Measurements from ENCODE around the gene EIF4E.
"Not testable (repeated sequence)": the region's sequence is repeated elsewhere in the genome, so short reads cannot be mapped to it uniquely, and the experiment has no call there.

Gene EIF4E

GRCh38 chr4:98833384-98833783 lies 95.5 kb downstream of the EIF4E start:
- H3K9ac ChIP-seq (ENCODE audit: low read length), result no peak overlapping the region
- no peaks in the 10 kb centered on the region for H3K27me3 ChIP-seq (ENCODE audit: insufficient read depth, low read length)
- H3K9me3 ChIP-seq (ENCODE audit: low read length), result no peaks in the 10 kb centered on the region
- no peak overlapping the region for H3K4me2 ChIP-seq (ENCODE audit: low read length)
- no peak overlapping the region for H3K27ac ChIP-seq (ENCODE audit: low read depth, low read length, poor library complexity, severe bottlenecking)
- H3K79me2 ChIP-seq (ENCODE audit: insufficient read depth, low read length), result no peaks in the 10 kb centered on the region
- H3K36me3 ChIP-seq (ENCODE audit: insufficient read depth, low read length), result no peaks in the 10 kb centered on the region
- no peaks in the 10 kb centered on the region for H4K20me1 ChIP-seq (ENCODE audit: insufficient read depth, low read length)
- no peaks in the 10 kb centered on the region for H3K4me1 ChIP-seq (ENCODE audit: insufficient read depth, low read length, severe bottlenecking)
- no peak overlapping the region for H3K4me3 ChIP-seq (ENCODE audit: low read depth, low read length, poor library complexity, severe bottlenecking)
- no peaks in the 10 kb centered on the region for H3F3A ChIP-seq (ENCODE audit: insufficient read depth, low read length)
- no peak overlapping the region for H2AFZ ChIP-seq (ENCODE audit: low read length)
- no peaks in the 10 kb centered on the region for H3K9me2 ChIP-seq (ENCODE audit: low read depth, low read length)
- TF ChIP-seq EZH2 (IDR thresholded peaks at IDR 0.05; ENCODE audit: borderline replicate concordance, low read length), result no peak
- TF ChIP-seq, protein P1, sequence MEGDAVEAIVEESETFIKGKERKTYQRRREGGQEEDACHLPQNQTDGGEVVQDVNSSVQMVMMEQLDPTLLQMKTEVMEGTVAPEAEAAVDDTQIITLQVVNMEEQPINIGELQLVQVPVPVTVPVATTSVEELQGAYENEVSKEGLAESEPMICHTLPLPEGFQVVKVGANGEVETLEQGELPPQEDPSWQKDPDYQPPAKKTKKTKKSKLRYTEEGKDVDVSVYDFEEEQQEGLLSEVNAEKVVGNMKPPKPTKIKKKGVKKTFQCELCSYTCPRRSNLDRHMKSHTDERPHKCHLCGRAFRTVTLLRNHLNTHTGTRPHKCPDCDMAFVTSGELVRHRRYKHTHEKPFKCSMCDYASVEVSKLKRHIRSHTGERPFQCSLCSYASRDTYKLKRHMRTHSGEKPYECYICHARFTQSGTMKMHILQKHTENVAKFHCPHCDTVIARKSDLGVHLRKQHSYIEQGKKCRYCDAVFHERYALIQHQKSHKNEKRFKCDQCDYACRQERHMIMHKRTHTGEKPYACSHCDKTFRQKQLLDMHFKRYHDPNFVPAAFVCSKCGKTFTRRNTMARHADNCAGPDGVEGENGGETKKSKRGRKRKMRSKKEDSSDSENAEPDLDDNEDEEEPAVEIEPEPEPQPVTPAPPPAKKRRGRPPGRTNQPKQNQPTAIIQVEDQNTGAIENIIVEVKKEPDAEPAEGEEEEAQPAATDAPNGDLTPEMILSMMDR (IDR thresholded peaks at IDR 0.05; ENCODE audit: low read length), result no peak

DNA sequence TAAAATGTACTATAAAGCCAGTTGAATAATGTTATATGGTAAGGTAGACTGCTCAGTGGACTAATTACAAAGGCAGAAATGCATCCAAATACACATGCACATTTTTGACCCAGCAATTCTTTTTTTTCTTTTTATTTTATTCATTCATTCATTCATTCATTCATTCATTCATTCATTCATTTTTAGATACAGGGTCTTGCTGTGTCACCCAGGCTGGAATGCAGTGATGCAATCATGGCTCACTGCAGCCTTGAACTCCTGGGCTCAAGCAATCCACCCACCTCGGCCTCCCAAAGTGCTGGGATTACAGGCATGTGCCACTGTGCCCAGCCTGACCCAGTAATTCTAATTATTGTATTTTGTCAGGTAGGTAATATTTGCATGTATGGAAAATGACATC lies 97.9 kb downstream of the EIF4E start:
- H3K9ac ChIP-seq (ENCODE audit: low read length); H2AFZ ChIP-seq (ENCODE audit: low read length); H3F3A ChIP-seq (ENCODE audit: insufficient read depth, low read length); H3K4me1 ChIP-seq (ENCODE audit: insufficient read depth, low read length, severe bottlenecking); H3K4me3 ChIP-seq (ENCODE audit: low read depth, low read length, poor library complexity, severe bottlenecking); H3K27me3 ChIP-seq (ENCODE audit: insufficient read depth, low read length); H3K9me2 ChIP-seq (ENCODE audit: low read depth, low read length); H3K9me3 ChIP-seq (ENCODE audit: low read length); H3K36me3 ChIP-seq (ENCODE audit: insufficient read depth, low read length); H3K4me2 ChIP-seq (ENCODE audit: low read length); H4K20me1 ChIP-seq (ENCODE audit: insufficient read depth, low read length); H3K27ac ChIP-seq (ENCODE audit: low read depth, low read length, poor library complexity, severe bottlenecking); H3K79me2 ChIP-seq (ENCODE audit: insufficient read depth, low read length): not testable (repeated sequence)

Measured in OCI-LY1 (cell line).